ENCODE data around the gene DOHH.

DOHH gene

GRCh38 chr19:3499738-3500428 lies 591 bp downstream of the DOHH start:
- no peak for DNase-seq

GRCh38 chr19:3497757-3498520 lies 2.5 kb downstream of the DOHH start:
- DNase-seq, result no peak

- no peak for DNase-seq
These were observed 3.8 kb downstream of the DOHH start for GRCh38 chr19:3496392-3497273.

- DNase-seq, result no peak
These were observed 5.9 kb downstream of the DOHH start for GRCh38 chr19:3494559-3494958.

- no peak for DNase-seq
These were observed 6.4 kb downstream of the DOHH start for GRCh38 chr19:3494051-3494450.

- no peak for DNase-seq
These were observed 6.8 kb downstream of the DOHH start for GRCh38 chr19:3493651-3494050.

GRCh38 chr19:3492919-3493318 lies 7.6 kb downstream of the DOHH start:
- DNase-seq, result no peak

- DNase-seq, result no peak
These were observed 8.2 kb downstream of the DOHH start for GRCh38 chr19:3492131-3492839.

- DNase-seq, result no peak
These were observed 8.9 kb downstream of the DOHH start for GRCh38 chr19:3491396-3492119.

GRCh38 chr19:3483226-3483628 lies 17.2 kb downstream of the DOHH start, which contains the start of gene SMIM44:
SMIM44 (minus strand) TSS chr19:3483441; CDS start chr19:3483403, 38 bp downstream.
- DNase-seq, result no peak

GRCh38 chr19:3482507-3483225 lies 17.8 kb downstream of the DOHH start:
- no peak for DNase-seq

- no peak for DNase-seq
These were observed 19.0 kb downstream of the DOHH start for GRCh38 chr19:3481241-3482090.

- DNase-seq, result no peak
These were observed 19.9 kb downstream of the DOHH start, which contains the start of gene SMIM24 for GRCh38 chr19:3480383-3481091. SMIM24 (minus strand) TSS chr19:3480525; CDS start chr19:3480463, 62 bp downstream.

GRCh38 chr19:3479834-3480215 lies 20.6 kb downstream of the DOHH start:
- DNase-seq, result no peak

- no peak for DNase-seq
These were observed 21.2 kb downstream of the DOHH start for GRCh38 chr19:3479177-3479833.

- no peak for DNase-seq
These were observed 21.9 kb downstream of the DOHH start for GRCh38 chr19:3478409-3479176.

GRCh38 chr19:3477951-3478350 lies 22.5 kb downstream of the DOHH start:
- DNase-seq, result no peak

GRCh38 chr19:3477506-3477905 lies 23.0 kb downstream of the DOHH start:
- DNase-seq, result no peak

Measured in NCI-H1092 treated with DMSO at 0.1 percent for 48 hours (cell line).